Suprapubic skin (tissue), 3 donors: Measurements from ENCODE around the gene RANBP1.

Experiments used
- EP300 ChIP-seq: sonication (generic); formaldehyde crosslinking; IDR thresholded peaks from one replicate; pipeline ENCODE4 v1.6.1; 2017; ENCODE audit warnings: antibody characterized with exemption
- POLR2A ChIP-seq, 2 donors: fragments of 450-650 bp; IDR thresholded peaks; one replicate each; pipeline ENCODE4 v1.6.1; 2017; ENCODE audit warnings: antibody characterized with exemption in 2 of 2, mild to moderate bottlenecking in 2 of 2, moderate library complexity in 2 of 2
- TF ChIP-seq, protein P1 (sequence below), 2 donors: fragments of 200-600 bp in 1 of 2; fragments of 450-650 bp in 1 of 2; sonication (generic) in 1 of 2; IDR thresholded peaks; one replicate each; pipeline ENCODE4 v1.5.1; 2016 to 2019; ENCODE audit warnings: antibody characterized with exemption in 2 of 2, mild to moderate bottlenecking in 1 of 2, moderate library complexity in 1 of 2

DNA sequence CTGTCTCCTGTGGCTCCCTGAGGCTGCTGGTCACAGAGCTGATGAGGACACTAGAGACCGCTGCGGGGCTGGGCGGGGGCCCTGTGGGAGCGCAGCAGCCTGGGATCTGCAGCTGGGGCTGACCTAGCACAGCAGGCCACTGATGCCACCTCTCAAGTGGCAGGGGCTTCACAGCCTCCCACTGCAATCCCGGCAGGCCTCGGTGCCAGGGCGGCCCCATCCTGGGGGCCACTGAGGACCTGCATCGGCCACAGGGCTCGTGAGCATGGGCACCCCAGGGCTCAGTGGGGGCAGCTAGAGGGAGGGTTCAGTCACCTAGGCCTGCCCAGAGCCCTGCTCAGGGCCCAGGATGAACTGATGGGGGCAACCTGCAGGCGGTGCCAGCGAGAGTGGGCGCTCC, 49.5 kb downstream of the RANBP1 start:
- TF ChIP-seq, protein P1, sequence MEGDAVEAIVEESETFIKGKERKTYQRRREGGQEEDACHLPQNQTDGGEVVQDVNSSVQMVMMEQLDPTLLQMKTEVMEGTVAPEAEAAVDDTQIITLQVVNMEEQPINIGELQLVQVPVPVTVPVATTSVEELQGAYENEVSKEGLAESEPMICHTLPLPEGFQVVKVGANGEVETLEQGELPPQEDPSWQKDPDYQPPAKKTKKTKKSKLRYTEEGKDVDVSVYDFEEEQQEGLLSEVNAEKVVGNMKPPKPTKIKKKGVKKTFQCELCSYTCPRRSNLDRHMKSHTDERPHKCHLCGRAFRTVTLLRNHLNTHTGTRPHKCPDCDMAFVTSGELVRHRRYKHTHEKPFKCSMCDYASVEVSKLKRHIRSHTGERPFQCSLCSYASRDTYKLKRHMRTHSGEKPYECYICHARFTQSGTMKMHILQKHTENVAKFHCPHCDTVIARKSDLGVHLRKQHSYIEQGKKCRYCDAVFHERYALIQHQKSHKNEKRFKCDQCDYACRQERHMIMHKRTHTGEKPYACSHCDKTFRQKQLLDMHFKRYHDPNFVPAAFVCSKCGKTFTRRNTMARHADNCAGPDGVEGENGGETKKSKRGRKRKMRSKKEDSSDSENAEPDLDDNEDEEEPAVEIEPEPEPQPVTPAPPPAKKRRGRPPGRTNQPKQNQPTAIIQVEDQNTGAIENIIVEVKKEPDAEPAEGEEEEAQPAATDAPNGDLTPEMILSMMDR (IDR thresholded peaks at IDR 0.05) = no peak
- no peak for TF ChIP-seq EP300
- no peak for TF ChIP-seq POLR2A (IDR thresholded peaks at IDR 0.05)
